Measurements from ENCODE around the gene GSTM2. TPM values are rescaled to one million over a fixed set of nuclear protein-coding genes. Genes with fewer than 3 reads are reported as not detected.

The GSTM2 gene
- total RNA-seq, 1 donor = 14.8 TPM

- no peak overlapping the region for H3K4me3 ChIP-seq (ENCODE audit: insufficient read depth, low read length)
- TF ChIP-seq CTCF (IDR thresholded peaks at IDR 0.05; ENCODE audit: extremely low read depth, low read depth, low read length) = no peak
- H3K9me3 ChIP-seq (ENCODE audit: low read depth, low read length) = no peaks in the 10 kb centered on the region
- H3K27me3 ChIP-seq (ENCODE audit: insufficient read depth, low read length) = no peaks in the 10 kb centered on the region
- peaks cover 34% of the 10 kb centered on the region for H3K36me3 ChIP-seq (ENCODE audit: insufficient read depth, low read length)
- peaks cover 12% of the 10 kb centered on the region for H4K20me1 ChIP-seq (ENCODE audit: insufficient read depth, low read length)
- no peak overlapping the region for H2AFZ ChIP-seq (ENCODE audit: low read length)
- no peak for DNase-seq (ENCODE audit: insufficient read length, low spot score, missing footprints)
- H3K4me2 ChIP-seq (ENCODE audit: insufficient read depth, low read length) = no peak overlapping the region
- H3K27ac ChIP-seq (ENCODE audit: low read depth, low read length) = no peak overlapping the region
- peaks cover 12% of the 10 kb centered on the region for H3K4me1 ChIP-seq (ENCODE audit: insufficient read depth, low read length)
- no peaks in the 10 kb centered on the region for H3K79me2 ChIP-seq (ENCODE audit: insufficient read depth, low read length)
These were observed 33.6 kb upstream of the GSTM2 start for GRCh38 chr1:109634292-109634691.

- DNase-seq (ENCODE audit: insufficient read length, low spot score, missing footprints) = no peak
- Histone ChIP-seq H3K4me2 (ENCODE audit: insufficient read depth, low read length) (no peak overlapping the region), H3K9me3 (ENCODE audit: low read depth, low read length) (no peaks in the 10 kb centered on the region)
These were observed 32.8 kb upstream of the GSTM2 start for GRCh38 chr1:109634771-109635750.

GRCh38 chr1:109635862-109636200 is 32.0 kb upstream of the GSTM2 start:
- H4K20me1 ChIP-seq (ENCODE audit: insufficient read depth, low read length) = peaks cover 7% of the 10 kb centered on the region
- no peaks in the 10 kb centered on the region for H3K27me3 ChIP-seq (ENCODE audit: insufficient read depth, low read length)
- peak overlapping the region; percentile 2 for H3K4me2 ChIP-seq (ENCODE audit: insufficient read depth, low read length)
- H3K27ac ChIP-seq (ENCODE audit: low read depth, low read length) = peak overlapping the region; percentile 18
- H3K4me3 ChIP-seq (ENCODE audit: insufficient read depth, low read length) = no peak overlapping the region
- H3K36me3 ChIP-seq (ENCODE audit: insufficient read depth, low read length) = peaks cover 22% of the 10 kb centered on the region
- H3K9me3 ChIP-seq (ENCODE audit: low read depth, low read length) = no peaks in the 10 kb centered on the region
- H2AFZ ChIP-seq (ENCODE audit: low read length) = no peak overlapping the region
- DNase-seq (ENCODE audit: insufficient read length, low spot score, missing footprints) = no peak
- H3K4me1 ChIP-seq (ENCODE audit: insufficient read depth, low read length) = peaks cover 12% of the 10 kb centered on the region
- TF ChIP-seq CTCF (IDR thresholded peaks at IDR 0.05; ENCODE audit: extremely low read depth, low read depth, low read length) = no peak
- no peaks in the 10 kb centered on the region for H3K79me2 ChIP-seq (ENCODE audit: insufficient read depth, low read length)

More at GRCh38 chr1:109634771-109635750, 32.8 kb upstream of the GSTM2 start:
- H4K20me1 ChIP-seq (ENCODE audit: insufficient read depth, low read length) = peaks cover 7% of the 10 kb centered on the region
- TF ChIP-seq CTCF (IDR thresholded peaks at IDR 0.05; ENCODE audit: extremely low read depth, low read depth, low read length) = no peak
- H3K4me3 ChIP-seq (ENCODE audit: insufficient read depth, low read length) = no peak overlapping the region
- no peaks in the 10 kb centered on the region for H3K79me2 ChIP-seq (ENCODE audit: insufficient read depth, low read length)
- H3K36me3 ChIP-seq (ENCODE audit: insufficient read depth, low read length) = peaks cover 26% of the 10 kb centered on the region
- H2AFZ ChIP-seq (ENCODE audit: low read length) = no peak overlapping the region
- H3K27me3 ChIP-seq (ENCODE audit: insufficient read depth, low read length) = no peaks in the 10 kb centered on the region
- H3K4me1 ChIP-seq (ENCODE audit: insufficient read depth, low read length) = peaks cover 12% of the 10 kb centered on the region
- H3K27ac ChIP-seq (ENCODE audit: low read depth, low read length) = no peak overlapping the region

- peaks cover 16% of the 10 kb centered on the region for H3K36me3 ChIP-seq (ENCODE audit: insufficient read depth, low read length)
- H3K4me2 ChIP-seq (ENCODE audit: insufficient read depth, low read length) = peak overlapping the region; percentile 49
- DNase-seq (ENCODE audit: insufficient read length, low spot score, missing footprints) = peak; percentile 93
- H2AFZ ChIP-seq (ENCODE audit: low read length) = no peak overlapping the region
- TF ChIP-seq CTCF (IDR thresholded peaks at IDR 0.05; ENCODE audit: extremely low read depth, low read depth, low read length) = no peak
- H4K20me1 ChIP-seq (ENCODE audit: insufficient read depth, low read length) = peaks cover 5% of the 10 kb centered on the region
- no peak overlapping the region for H3K4me3 ChIP-seq (ENCODE audit: insufficient read depth, low read length)
- peak overlapping the region; percentile 18 for H3K27ac ChIP-seq (ENCODE audit: low read depth, low read length)
- H3K79me2 ChIP-seq (ENCODE audit: insufficient read depth, low read length) = no peaks in the 10 kb centered on the region
- H3K9me3 ChIP-seq (ENCODE audit: low read depth, low read length) = no peaks in the 10 kb centered on the region
- H3K27me3 ChIP-seq (ENCODE audit: insufficient read depth, low read length) = no peaks in the 10 kb centered on the region
- peaks cover 12% of the 10 kb centered on the region for H3K4me1 ChIP-seq (ENCODE audit: insufficient read depth, low read length)
These were observed 31.5 kb upstream of the GSTM2 start for GRCh38 chr1:109636201-109636952.
